ENCODE measurements around the gene MBTD1. TPM values are rescaled to one million over a fixed set of nuclear protein-coding genes. Genes with fewer than 3 reads are reported as not detected.

Gene MBTD1
- total RNA-seq, 1 experiment from 2014 or later, result 18.7 TPM

GRCh38 chr17:51150932-51151331, 108.9 kb downstream of the MBTD1 start:
- CTCF ChIA-PET, result no interaction called here
- no peaks in the 10 kb centered on the region for H3K9me3 ChIP-seq (ENCODE audit: low read depth, low read length, poor library complexity, severe bottlenecking)
- no peaks in the 10 kb centered on the region for H3K27me3 ChIP-seq (replicated peaks; ENCODE audit: insufficient read depth, low read depth, low read length, poor library complexity)
- DNase-seq (ENCODE audit: low spot score), result no peak
- TF ChIP-seq EZH2 (IDR thresholded peaks at IDR 0.05; ENCODE audit: borderline replicate concordance, low read depth, low read length, poor library complexity, severe bottlenecking), result no peak
- TF ChIP-seq CTCF (conservative IDR thresholded peaks at IDR 0.05; ENCODE audit: low read depth, low read length), result no peak
- intact Hi-C loops (cut with micrococcal nuclease; ENCODE audit: unreplicated experiment), result loop anchor here (5.0 to 10.0 kb wide), 5 partner anchors 94 to 436 kb away; partner anchors contain the start of genes LUC7L3 and TOB1
- no peak overlapping the region for H3K27ac ChIP-seq (ENCODE audit: low read depth, low read length, poor library complexity, severe bottlenecking)
- POLR2A ChIA-PET (ENCODE audit: low non-redundant PET), result no interaction called here
- peaks cover 16% of the 10 kb centered on the region for H3K4me1 ChIP-seq (ENCODE audit: insufficient read depth, low read length, poor library complexity, severe bottlenecking)
- BruUV-seq (replicated peaks), result no TSS peak
- H3K36me3 ChIP-seq (ENCODE audit: insufficient read depth, low read length, poor library complexity, severe bottlenecking), result peaks cover 2% of the 10 kb centered on the region
- H3K4me3 ChIP-seq (ENCODE audit: low read depth, low read length, poor library complexity, severe bottlenecking), result no peak overlapping the region

GRCh38 chr17:51149163-51149562, 110.7 kb downstream of the MBTD1 start:
- Histone ChIP-seq H3K4me1 (ENCODE audit: insufficient read depth, low read length, poor library complexity, severe bottlenecking) (peaks cover 8% of the 10 kb centered on the region), H3K4me3 (ENCODE audit: low read depth, low read length, poor library complexity, severe bottlenecking) (no peak overlapping the region), H3K27ac (ENCODE audit: low read depth, low read length, poor library complexity, severe bottlenecking) (no peak overlapping the region), H3K27me3 (replicated peaks; ENCODE audit: insufficient read depth, low read depth, low read length, poor library complexity) (no peaks in the 10 kb centered on the region), H3K36me3 (ENCODE audit: insufficient read depth, low read length, poor library complexity, severe bottlenecking) (no peaks in the 10 kb centered on the region), H3K9me3 (ENCODE audit: low read depth, low read length, poor library complexity, severe bottlenecking) (no peaks in the 10 kb centered on the region)
- DNase-seq (ENCODE audit: low spot score), result no peak
- intact Hi-C loops (cut with micrococcal nuclease; ENCODE audit: unreplicated experiment), result no loop called here
- CTCF ChIA-PET, result interaction anchor here (0.7 kb wide), 1 partner anchor 18 kb away, joined by 9 read pairs; no protein-coding TSS in a partner anchor
- no TSS peak for BruUV-seq (replicated peaks)
- POLR2A ChIA-PET (ENCODE audit: low non-redundant PET), result no interaction called here
- TF ChIP-seq CTCF (conservative IDR thresholded peaks at IDR 0.05; ENCODE audit: low read depth, low read length) (no peak), EZH2 (IDR thresholded peaks at IDR 0.05; ENCODE audit: borderline replicate concordance, low read depth, low read length, poor library complexity, severe bottlenecking) (no peak)

GRCh38 chr17:51147650-51148049, 112.2 kb downstream of the MBTD1 start:
- no peaks in the 10 kb centered on the region for H3K9me3 ChIP-seq (ENCODE audit: low read depth, low read length, poor library complexity, severe bottlenecking)
- ChIA-PET CTCF (no interaction called here), POLR2A (ENCODE audit: low non-redundant PET) (no interaction called here)
- H3K27ac ChIP-seq (ENCODE audit: low read depth, low read length, poor library complexity, severe bottlenecking), result no peak overlapping the region
- DNase-seq (ENCODE audit: low spot score), result no peak
- H3K4me1 ChIP-seq (ENCODE audit: insufficient read depth, low read length, poor library complexity, severe bottlenecking), result peaks cover 4% of the 10 kb centered on the region
- intact Hi-C loops (cut with micrococcal nuclease; ENCODE audit: unreplicated experiment), result no loop called here
- no peaks in the 10 kb centered on the region for H3K36me3 ChIP-seq (ENCODE audit: insufficient read depth, low read length, poor library complexity, severe bottlenecking)
- H3K4me3 ChIP-seq (ENCODE audit: low read depth, low read length, poor library complexity, severe bottlenecking), result no peak overlapping the region
- BruUV-seq (replicated peaks), result no TSS peak
- TF ChIP-seq EZH2 (IDR thresholded peaks at IDR 0.05; ENCODE audit: borderline replicate concordance, low read depth, low read length, poor library complexity, severe bottlenecking) (no peak), CTCF (conservative IDR thresholded peaks at IDR 0.05; ENCODE audit: low read depth, low read length) (no peak)
- H3K27me3 ChIP-seq (replicated peaks; ENCODE audit: insufficient read depth, low read depth, low read length, poor library complexity), result no peaks in the 10 kb centered on the region
